ENCODE data around the gene LMF2. TPM values are rescaled to one million over a fixed set of nuclear protein-coding genes. Genes with fewer than 3 reads are reported as not detected.

The LMF2 gene
- polyA plus RNA-seq, 1 donor (not counting 4 experiments of a cell fraction or from before 2014, with no cell fraction given), result 13.2 TPM

DNA sequence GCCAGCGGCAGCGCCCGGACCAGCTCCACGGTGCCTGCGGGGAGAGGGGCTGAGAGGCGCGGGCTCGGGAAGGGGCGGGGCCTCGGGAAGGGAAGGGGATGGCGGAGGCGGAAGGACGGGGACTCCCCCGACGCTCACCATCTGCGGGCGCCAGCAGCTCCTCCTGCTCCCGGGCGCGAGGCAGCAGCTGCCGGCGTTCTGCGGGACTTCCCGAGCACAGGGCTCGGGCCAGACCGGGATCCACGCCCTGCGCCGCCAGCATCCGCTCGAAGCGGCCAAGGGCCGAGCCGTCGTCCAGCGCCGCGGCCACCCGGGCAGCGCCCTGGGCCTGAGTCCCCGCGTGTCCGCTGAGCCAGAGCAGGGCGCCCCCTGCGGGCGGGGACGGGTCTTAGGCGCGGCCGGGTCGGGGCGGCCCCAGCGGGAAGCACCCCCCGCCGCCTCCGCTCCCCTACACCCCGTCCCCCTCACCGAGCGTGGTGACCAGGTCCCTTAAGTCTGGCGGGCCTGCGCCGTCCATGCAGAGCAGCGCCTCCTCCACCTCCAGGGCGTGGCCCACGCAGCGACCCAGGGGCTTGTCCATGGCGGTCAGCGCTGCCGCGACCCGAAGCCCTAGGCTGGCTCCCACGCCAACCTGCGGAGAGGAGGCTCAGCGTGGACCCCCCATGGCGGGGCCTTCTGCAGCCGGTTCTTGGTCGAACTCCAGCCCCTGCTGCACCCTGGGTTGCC is 18.8 kb upstream of the LMF2 start:
- Histone ChIP-seq H3K36me3 (ENCODE audit: control insufficient read depth in 2 of 2, extremely low read depth in 1 of 2, insufficient read depth in 2 of 2, low read length in 2 of 2) (peaks cover 17 to 27% of the 10 kb centered on the region in 2 experiments), H3K27ac (ENCODE audit: control insufficient read depth, insufficient read depth, low read length) (peak overlapping the region; percentile 70), H3K9me3 (ENCODE audit: control insufficient read depth, low read depth, low read length) (no peaks in the 10 kb centered on the region), H3K4me1 (ENCODE audit: control insufficient read depth, extremely low read depth, insufficient read depth, low read length) (peaks cover 21% of the 10 kb centered on the region), H2AFZ (ENCODE audit: control insufficient read depth, low read length) (peak overlapping the region; percentile 19), H3K9ac (ENCODE audit: control insufficient read depth, extremely low read depth, insufficient read depth, low read length) (peak overlapping the region; percentile 85), H3K27me3 (ENCODE audit: control insufficient read depth, extremely low read depth, insufficient read depth, low read length) (peaks cover 10% of the 10 kb centered on the region), H3K79me2 (ENCODE audit: control insufficient read depth, insufficient read depth, low read length) (peaks cover 24% of the 10 kb centered on the region), H3K4me2 (ENCODE audit: control insufficient read depth, extremely low read depth, insufficient read depth, low read depth, low read length) (peak overlapping the region; percentile 69), H4K20me1 (ENCODE audit: control insufficient read depth, extremely low read depth, insufficient read depth, low read length) (no peaks in the 10 kb centered on the region), H3K4me3 (ENCODE audit: control insufficient read depth in 2 of 3, extremely low read depth in 1 of 3, insufficient read depth in 2 of 3, low read depth in 1 of 3, low read length in 3 of 3) (peak overlapping the region; percentile 72 to 81 (median 79)), H3K9me1 (ENCODE audit: control insufficient read depth, extremely low read depth, insufficient read depth, low read length) (no peaks in the 10 kb centered on the region)
- DNase-seq (ENCODE audit: low read depth, low spot score) (no peak), FAIRE-seq (no peak)
- dilution Hi-C loops (cut with MboI; ENCODE audit: extremely low pct_ligation_motif_present, low sequenced_read_pairs), result no loop called here
- TF ChIP-seq, protein P1, sequence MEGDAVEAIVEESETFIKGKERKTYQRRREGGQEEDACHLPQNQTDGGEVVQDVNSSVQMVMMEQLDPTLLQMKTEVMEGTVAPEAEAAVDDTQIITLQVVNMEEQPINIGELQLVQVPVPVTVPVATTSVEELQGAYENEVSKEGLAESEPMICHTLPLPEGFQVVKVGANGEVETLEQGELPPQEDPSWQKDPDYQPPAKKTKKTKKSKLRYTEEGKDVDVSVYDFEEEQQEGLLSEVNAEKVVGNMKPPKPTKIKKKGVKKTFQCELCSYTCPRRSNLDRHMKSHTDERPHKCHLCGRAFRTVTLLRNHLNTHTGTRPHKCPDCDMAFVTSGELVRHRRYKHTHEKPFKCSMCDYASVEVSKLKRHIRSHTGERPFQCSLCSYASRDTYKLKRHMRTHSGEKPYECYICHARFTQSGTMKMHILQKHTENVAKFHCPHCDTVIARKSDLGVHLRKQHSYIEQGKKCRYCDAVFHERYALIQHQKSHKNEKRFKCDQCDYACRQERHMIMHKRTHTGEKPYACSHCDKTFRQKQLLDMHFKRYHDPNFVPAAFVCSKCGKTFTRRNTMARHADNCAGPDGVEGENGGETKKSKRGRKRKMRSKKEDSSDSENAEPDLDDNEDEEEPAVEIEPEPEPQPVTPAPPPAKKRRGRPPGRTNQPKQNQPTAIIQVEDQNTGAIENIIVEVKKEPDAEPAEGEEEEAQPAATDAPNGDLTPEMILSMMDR (optimal IDR thresholded peaks at IDR 0.05 in 1 of 3, IDR thresholded peaks at IDR 0.05 in 1 of 3, conservative IDR thresholded peaks at IDR 0.05 in 1 of 3; ENCODE audit: extremely low read depth in 1 of 3, insufficient read depth in 2 of 3, low read length in 3 of 3), result peak in 2 of 3 experiments; percentile 50 to 66
- TF ChIP-seq EZH2 (IDR thresholded peaks at IDR 0.05; ENCODE audit: low read length), result no peak

- Histone ChIP-seq H3K9ac (ENCODE audit: control insufficient read depth, extremely low read depth, insufficient read depth, low read length) (peak overlapping the region; percentile 85), H3K4me3 (ENCODE audit: control insufficient read depth in 2 of 3, extremely low read depth in 1 of 3, insufficient read depth in 2 of 3, low read depth in 1 of 3, low read length in 3 of 3) (peak overlapping the region; percentile 72 to 81 (median 79)), H3K4me1 (ENCODE audit: control insufficient read depth, extremely low read depth, insufficient read depth, low read length) (peaks cover 16% of the 10 kb centered on the region), H4K20me1 (ENCODE audit: control insufficient read depth, extremely low read depth, insufficient read depth, low read length) (no peaks in the 10 kb centered on the region), H3K36me3 (ENCODE audit: control insufficient read depth in 2 of 2, extremely low read depth in 1 of 2, insufficient read depth in 2 of 2, low read length in 2 of 2) (peaks cover 17 to 29% of the 10 kb centered on the region in 2 experiments), H3K79me2 (ENCODE audit: control insufficient read depth, insufficient read depth, low read length) (peaks cover 24% of the 10 kb centered on the region), H3K4me2 (ENCODE audit: control insufficient read depth, extremely low read depth, insufficient read depth, low read depth, low read length) (peak overlapping the region; percentile 69), H2AFZ (ENCODE audit: control insufficient read depth, low read length) (no peak overlapping the region), H3K9me3 (ENCODE audit: control insufficient read depth, low read depth, low read length) (no peaks in the 10 kb centered on the region), H3K9me1 (ENCODE audit: control insufficient read depth, extremely low read depth, insufficient read depth, low read length) (no peaks in the 10 kb centered on the region), H3K27ac (ENCODE audit: control insufficient read depth, insufficient read depth, low read length) (peak overlapping the region; percentile 70), H3K27me3 (ENCODE audit: control insufficient read depth, extremely low read depth, insufficient read depth, low read length) (peaks cover 6% of the 10 kb centered on the region)
- TF ChIP-seq, protein P1 (optimal IDR thresholded peaks at IDR 0.05 in 1 of 3, IDR thresholded peaks at IDR 0.05 in 1 of 3, conservative IDR thresholded peaks at IDR 0.05 in 1 of 3; ENCODE audit: extremely low read depth in 1 of 3, insufficient read depth in 2 of 3, low read length in 3 of 3), result no peak
- no peak for TF ChIP-seq EZH2 (IDR thresholded peaks at IDR 0.05; ENCODE audit: low read length)
- no peak for FAIRE-seq
- DNase-seq (ENCODE audit: low read depth, low spot score), result no peak
- dilution Hi-C loops (cut with MboI; ENCODE audit: extremely low pct_ligation_motif_present, low sequenced_read_pairs), result no loop called here
These were observed 18.3 kb upstream of the LMF2 start for GRCh38 chr22:50525858-50526107.

Data from keratinocyte (primary cell).